HG03342 (cell line): ENCODE measurements around the gene PMM1.
"Not testable (repeated sequence)": the region's sequence is repeated elsewhere in the genome, so short reads cannot be mapped to it uniquely, and the experiment has no call there.

ENCODE experiments used
- ATAC-seq: cut with Tn5 transposase; IDR thresholded peaks from one replicate; pipeline ENCODE4 v1.9.1; 2021; ENCODE audit warnings: mild to moderate bottlenecking, moderate library complexity; ENCODE audit not compliant: unreplicated experiment

Gene PMM1

GRCh38 chr22:41589391-41590241, at the start of gene PMM1:
PMM1 (minus strand) TSS chr22:41589840; CDS start chr22:41589805, 35 bp downstream.
- ATAC-seq, result peak; percentile 91

- no peak for ATAC-seq
These were observed 49.1 kb upstream of the PMM1 start for GRCh38 chr22:41638748-41639147.

- no peak for ATAC-seq
These were observed 48.5 kb upstream of the PMM1 start for GRCh38 chr22:41638124-41638523.

- ATAC-seq, result not testable (repeated sequence)
These were observed 48.0 kb upstream of the PMM1 start for GRCh38 chr22:41637623-41638022.

- ATAC-seq, result no peak
These were observed 46.8 kb upstream of the PMM1 start for GRCh38 chr22:41636467-41636866.

GRCh38 chr22:41634610-41635009, 45.0 kb upstream of the PMM1 start:
- ATAC-seq, result not testable (repeated sequence)

GRCh38 chr22:41631615-41632014, 42.0 kb upstream of the PMM1 start:
- not testable (repeated sequence) for ATAC-seq

GRCh38 chr22:41631115-41631514, 41.5 kb upstream of the PMM1 start:
- not testable (repeated sequence) for ATAC-seq

GRCh38 chr22:41625577-41625976, 35.9 kb upstream of the PMM1 start:
- ATAC-seq, result no peak

GRCh38 chr22:41621911-41622179, 32.2 kb upstream of the PMM1 start:
- ATAC-seq, result no peak

GRCh38 chr22:41621099-41621910, 31.7 kb upstream of the PMM1 start, which contains the start of gene XRCC6:
XRCC6 (plus strand) TSS chr22:41621295; CDS start chr22:41622005, 710 bp downstream.
- ATAC-seq, result peak; percentile 75

GRCh38 chr22:41620589-41621098, 31.0 kb upstream of the PMM1 start, which contains the start of gene DESI1:
DESI1 (minus strand) TSS chr22:41621043; CDS start chr22:41620839, 204 bp downstream.
- peak; percentile 8 for ATAC-seq

GRCh38 chr22:41619979-41620588, 30.4 kb upstream of the PMM1 start:
- ATAC-seq, result peak; percentile 3

GRCh38 chr22:41613456-41613855, 23.8 kb upstream of the PMM1 start:
- ATAC-seq, result no peak

GRCh38 chr22:41612603-41613306, 23.1 kb upstream of the PMM1 start:
- no peak for ATAC-seq

GRCh38 chr22:41608386-41608785, 18.7 kb upstream of the PMM1 start:
- ATAC-seq, result no peak

GRCh38 chr22:41603873-41604332, 14.3 kb upstream of the PMM1 start:
- no peak for ATAC-seq

- no peak for ATAC-seq
These were observed 11.3 kb upstream of the PMM1 start for GRCh38 chr22:41600976-41601375.

- no peak for ATAC-seq
These were observed 9.4 kb upstream of the PMM1 start for GRCh38 chr22:41598891-41599635.

GRCh38 chr22:41598081-41598480, 8.4 kb upstream of the PMM1 start:
- no peak for ATAC-seq
